Measurements from ENCODE around the gene KRT72. TPM values are rescaled to one million over a fixed set of nuclear protein-coding genes. Genes with fewer than 3 reads are reported as not detected.
"Not testable (repeated sequence)": the region's sequence is repeated elsewhere in the genome, so short reads cannot be mapped to it uniquely, and the experiment has no call there.

The KRT72 gene
- total RNA-seq, 6 donors from 2014 or later, result 0.11 to 0.37 TPM; not detected in 4

DNA sequence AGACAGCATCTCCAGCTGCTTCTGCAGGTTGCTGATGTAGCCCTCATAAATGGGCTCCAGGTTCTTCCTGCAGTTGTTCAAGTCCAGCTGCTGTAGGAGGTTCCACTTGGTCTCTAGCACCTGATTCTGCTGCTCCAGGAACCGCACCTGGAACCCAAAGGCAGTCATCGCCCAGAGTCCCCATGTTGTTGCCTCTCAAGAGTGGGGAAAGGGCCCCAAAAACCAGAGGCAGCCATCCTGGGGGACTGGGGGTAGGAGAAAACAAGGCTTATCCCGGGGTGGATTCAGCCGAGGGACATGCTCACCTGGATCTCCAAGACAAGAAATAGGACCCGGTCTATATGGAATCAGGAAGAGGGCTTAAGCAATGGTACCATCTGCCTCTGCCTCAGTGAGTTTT is 2.3 kb downstream of the KRT72 start:
- Histone ChIP-seq H3K4me1 (no peaks in the 10 kb centered on the region), H3K27me3 (peaks cover 0 to 15% (median 6%) of the 10 kb centered on the region in 4 donors), H3K4me3 (no peak overlapping the region), H3K9me3 (no peaks in the 10 kb centered on the region), H3K27ac (no peak overlapping the region), H3K36me3 (no peaks in the 10 kb centered on the region)
- ATAC-seq (ENCODE audit: low FRiP score in 2 of 2), result no peak
- no peak for DNase-seq
- 77 to 93% methylated on average over 5 of the region's 5 CpGs for WGBS, 2 donors
- TF ChIP-seq EP300 (IDR thresholded peaks at IDR 0.05) (no peak), POLR2A (IDR thresholded peaks at IDR 0.05) (no peak), POLR2AphosphoS5 (IDR thresholded peaks at IDR 0.05) (no peak)
- TF ChIP-seq, protein P1, sequence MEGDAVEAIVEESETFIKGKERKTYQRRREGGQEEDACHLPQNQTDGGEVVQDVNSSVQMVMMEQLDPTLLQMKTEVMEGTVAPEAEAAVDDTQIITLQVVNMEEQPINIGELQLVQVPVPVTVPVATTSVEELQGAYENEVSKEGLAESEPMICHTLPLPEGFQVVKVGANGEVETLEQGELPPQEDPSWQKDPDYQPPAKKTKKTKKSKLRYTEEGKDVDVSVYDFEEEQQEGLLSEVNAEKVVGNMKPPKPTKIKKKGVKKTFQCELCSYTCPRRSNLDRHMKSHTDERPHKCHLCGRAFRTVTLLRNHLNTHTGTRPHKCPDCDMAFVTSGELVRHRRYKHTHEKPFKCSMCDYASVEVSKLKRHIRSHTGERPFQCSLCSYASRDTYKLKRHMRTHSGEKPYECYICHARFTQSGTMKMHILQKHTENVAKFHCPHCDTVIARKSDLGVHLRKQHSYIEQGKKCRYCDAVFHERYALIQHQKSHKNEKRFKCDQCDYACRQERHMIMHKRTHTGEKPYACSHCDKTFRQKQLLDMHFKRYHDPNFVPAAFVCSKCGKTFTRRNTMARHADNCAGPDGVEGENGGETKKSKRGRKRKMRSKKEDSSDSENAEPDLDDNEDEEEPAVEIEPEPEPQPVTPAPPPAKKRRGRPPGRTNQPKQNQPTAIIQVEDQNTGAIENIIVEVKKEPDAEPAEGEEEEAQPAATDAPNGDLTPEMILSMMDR (IDR thresholded peaks at IDR 0.05), result no peak

DNA sequence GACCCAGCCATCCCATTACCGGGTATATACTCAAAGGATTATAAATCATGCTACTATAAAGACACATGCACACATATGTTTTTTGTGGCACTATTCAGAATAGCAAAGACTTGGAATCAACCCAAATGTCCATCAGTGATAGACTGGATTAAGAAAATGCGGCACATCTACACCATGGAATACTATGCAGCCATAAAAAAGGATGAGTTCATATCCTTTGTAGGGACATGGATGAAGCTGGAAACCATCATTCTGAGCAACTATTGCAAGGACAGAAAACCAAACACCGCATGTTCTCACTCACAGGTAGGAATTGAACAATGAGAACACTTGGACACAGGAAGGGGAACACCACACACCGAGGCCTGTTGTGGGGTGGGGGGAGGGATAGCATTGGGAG is 7.0 kb downstream of the KRT72 start:
- H3K4me1 ChIP-seq; H3K27ac ChIP-seq; DNase-seq; H3K36me3 ChIP-seq; ATAC-seq (ENCODE audit: low FRiP score in 2 of 2); H3K9me3 ChIP-seq; H3K4me3 ChIP-seq; H3K27me3 ChIP-seq: not testable (repeated sequence)
- 82 to 97% methylated on average over 4 of the region's 4 CpGs for WGBS, 2 donors

DNA sequence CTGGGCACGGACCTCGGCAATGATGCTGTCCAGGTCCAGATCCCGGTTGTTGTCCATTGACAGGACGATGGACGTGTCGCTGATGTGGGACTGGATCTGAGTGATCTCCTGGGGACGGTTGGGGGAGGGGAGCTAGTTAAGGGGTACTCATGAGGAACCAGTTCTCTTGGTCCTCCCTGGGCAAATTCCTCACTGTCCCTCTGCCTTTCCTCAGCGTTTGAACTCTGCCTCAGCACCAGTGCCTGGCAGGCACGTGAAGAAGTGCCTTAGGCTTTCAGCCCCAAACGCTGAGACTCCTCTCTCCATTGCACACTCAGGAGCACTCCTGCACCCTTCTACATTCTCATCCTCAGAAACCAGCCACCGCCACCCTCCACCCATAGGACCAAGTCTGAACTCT is 9.7 kb downstream of the KRT72 start:
- no peak for ATAC-seq (ENCODE audit: low FRiP score in 2 of 2)
- Histone ChIP-seq H3K27ac (no peak overlapping the region), H3K4me1 (no peaks in the 10 kb centered on the region), H3K4me3 (no peak overlapping the region), H3K9me3 (no peaks in the 10 kb centered on the region), H3K36me3 (no peaks in the 10 kb centered on the region), H3K27me3 (no peaks in the 10 kb centered on the region)
- TF ChIP-seq POLR2A (IDR thresholded peaks at IDR 0.05), result no peak
- TF ChIP-seq, protein P1 (IDR thresholded peaks at IDR 0.05), result no peak
- no peak for DNase-seq
- 84 to 88% methylated on average over 10 to 11 of the region's 11 CpGs for WGBS, 2 donors

DNA sequence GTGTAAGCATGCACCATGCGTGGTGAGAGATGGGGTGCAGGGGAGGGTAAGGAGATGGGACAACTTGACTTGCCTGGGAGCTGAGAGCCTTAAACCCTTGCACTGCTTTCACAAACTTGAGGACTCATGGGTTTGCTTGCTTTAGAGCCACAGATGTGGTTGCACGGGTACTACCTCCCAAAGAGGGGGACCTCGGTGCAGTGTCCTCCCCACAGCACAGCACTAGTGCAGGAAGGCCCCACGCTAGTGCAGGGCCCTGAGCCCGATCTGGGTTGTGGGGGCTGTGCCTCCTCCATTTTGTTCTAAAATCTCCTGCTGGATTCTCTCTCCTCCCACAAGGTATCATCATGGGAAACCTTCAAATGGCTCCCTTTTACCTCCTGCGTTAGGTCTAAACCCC is 11.2 kb downstream of the KRT72 start:
- Histone ChIP-seq H3K27me3 (no peaks in the 10 kb centered on the region), H3K4me1 (no peaks in the 10 kb centered on the region), H3K27ac (no peak overlapping the region), H3K9me3 (no peaks in the 10 kb centered on the region), H3K4me3 (no peak overlapping the region), H3K36me3 (no peaks in the 10 kb centered on the region)
- WGBS, 2 donors, result 84 to 93% methylated on average over 6 of the region's 6 CpGs
- ATAC-seq (ENCODE audit: low FRiP score in 2 of 2), result no peak
- DNase-seq, result no peak
- TF ChIP-seq EP300 (IDR thresholded peaks at IDR 0.05), result no peak
- TF ChIP-seq, protein P1 (IDR thresholded peaks at IDR 0.05), result no peak
- TF ChIP-seq POLR2AphosphoS5 (IDR thresholded peaks at IDR 0.05), result no peak
- no peak for TF ChIP-seq POLR2A (IDR thresholded peaks at IDR 0.05)

DNA sequence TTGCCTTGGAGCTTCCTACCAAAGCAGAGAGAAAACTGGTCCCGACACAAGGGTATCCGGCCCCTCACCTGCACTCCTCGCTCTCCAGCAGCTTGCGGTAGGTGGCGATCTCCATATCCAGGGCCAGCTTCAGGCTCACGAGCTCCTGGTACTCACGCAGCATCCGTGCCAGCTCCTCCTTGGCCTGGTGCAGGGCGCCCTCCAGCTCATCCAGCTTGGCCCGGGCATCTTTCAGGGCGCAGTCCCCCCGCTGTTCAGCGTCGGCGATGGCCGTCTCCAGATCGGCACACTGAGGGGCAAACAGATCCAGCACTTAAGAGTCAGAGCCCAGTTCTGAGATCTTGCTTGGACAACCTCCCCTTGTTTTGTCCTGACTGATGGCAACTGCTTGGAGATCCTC is 13.7 kb downstream of the KRT72 start:
- TF ChIP-seq EP300 (IDR thresholded peaks at IDR 0.05) (no peak), POLR2AphosphoS5 (IDR thresholded peaks at IDR 0.05) (no peak), POLR2A (IDR thresholded peaks at IDR 0.05) (no peak)
- TF ChIP-seq, protein P1 (IDR thresholded peaks at IDR 0.05), result no peak
- H3K4me1 ChIP-seq, result no peaks in the 10 kb centered on the region
- H3K4me3 ChIP-seq, result no peak overlapping the region
- DNase-seq (no peak), ATAC-seq (ENCODE audit: low FRiP score in 2 of 2) (no peak)
- no peaks in the 10 kb centered on the region for H3K9me3 ChIP-seq
- 82 to 89% methylated on average over 15 to 17 of the region's 17 CpGs for WGBS, 2 donors
- H3K36me3 ChIP-seq, result no peaks in the 10 kb centered on the region
- H3K27me3 ChIP-seq, result no peaks in the 10 kb centered on the region
- no peak overlapping the region for H3K27ac ChIP-seq
